ENCODE measurements around the gene STRA8. TPM values are rescaled to one million over a fixed set of nuclear protein-coding genes. Genes with fewer than 3 reads are reported as not detected.

The STRA8 gene
- polyA plus RNA-seq, 1 donor (not counting 4 experiments of a cell fraction or from before 2014, with no cell fraction given), result not detected

DNA sequence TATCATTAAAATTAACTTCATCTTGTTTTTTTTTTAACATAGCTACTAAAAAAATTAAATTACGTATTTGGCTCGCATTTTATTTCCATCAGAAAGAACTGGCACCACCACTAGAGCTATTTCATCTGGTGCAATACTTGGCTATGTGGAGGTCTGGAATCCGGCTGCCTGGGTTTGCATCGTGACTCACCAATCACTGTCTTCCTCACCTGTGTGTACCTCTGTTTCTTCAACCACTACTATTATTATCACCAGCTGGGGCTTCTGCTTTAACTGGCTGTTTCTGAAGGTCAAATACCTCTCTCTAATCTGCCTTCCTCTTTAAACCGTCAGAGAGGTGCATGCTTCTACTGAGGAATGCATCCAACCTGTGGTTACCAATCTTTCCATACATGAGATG lies 28.8 kb upstream of the STRA8 start:
- TF ChIP-seq, protein P1, sequence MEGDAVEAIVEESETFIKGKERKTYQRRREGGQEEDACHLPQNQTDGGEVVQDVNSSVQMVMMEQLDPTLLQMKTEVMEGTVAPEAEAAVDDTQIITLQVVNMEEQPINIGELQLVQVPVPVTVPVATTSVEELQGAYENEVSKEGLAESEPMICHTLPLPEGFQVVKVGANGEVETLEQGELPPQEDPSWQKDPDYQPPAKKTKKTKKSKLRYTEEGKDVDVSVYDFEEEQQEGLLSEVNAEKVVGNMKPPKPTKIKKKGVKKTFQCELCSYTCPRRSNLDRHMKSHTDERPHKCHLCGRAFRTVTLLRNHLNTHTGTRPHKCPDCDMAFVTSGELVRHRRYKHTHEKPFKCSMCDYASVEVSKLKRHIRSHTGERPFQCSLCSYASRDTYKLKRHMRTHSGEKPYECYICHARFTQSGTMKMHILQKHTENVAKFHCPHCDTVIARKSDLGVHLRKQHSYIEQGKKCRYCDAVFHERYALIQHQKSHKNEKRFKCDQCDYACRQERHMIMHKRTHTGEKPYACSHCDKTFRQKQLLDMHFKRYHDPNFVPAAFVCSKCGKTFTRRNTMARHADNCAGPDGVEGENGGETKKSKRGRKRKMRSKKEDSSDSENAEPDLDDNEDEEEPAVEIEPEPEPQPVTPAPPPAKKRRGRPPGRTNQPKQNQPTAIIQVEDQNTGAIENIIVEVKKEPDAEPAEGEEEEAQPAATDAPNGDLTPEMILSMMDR (optimal IDR thresholded peaks at IDR 0.05 in 1 of 3, IDR thresholded peaks at IDR 0.05 in 1 of 3, conservative IDR thresholded peaks at IDR 0.05 in 1 of 3; ENCODE audit: extremely low read depth in 1 of 3, insufficient read depth in 2 of 3, low read length in 3 of 3), result no peak
- TF ChIP-seq EZH2 (IDR thresholded peaks at IDR 0.05; ENCODE audit: low read length), result no peak

DNA sequence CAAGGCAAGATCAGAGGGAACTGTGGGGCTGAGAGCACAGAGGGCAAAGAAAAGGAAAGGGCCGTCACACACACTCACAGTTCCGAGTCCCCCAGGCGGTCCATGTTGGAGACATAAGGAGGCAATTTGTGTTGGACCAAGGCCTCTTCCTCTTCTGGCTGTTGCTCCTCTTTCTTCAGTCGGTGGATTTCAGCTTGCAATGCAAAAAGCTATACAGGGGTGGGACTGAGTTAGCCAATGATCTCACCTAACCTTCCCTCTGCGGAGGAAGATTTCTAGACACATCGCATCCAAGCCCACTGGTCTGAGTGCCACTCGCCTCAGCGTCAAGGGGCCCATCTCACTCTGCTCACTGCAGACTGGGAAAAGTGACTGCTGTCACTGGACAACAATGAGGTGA lies 27.8 kb upstream of the STRA8 start:
- peaks cover 32% of the 10 kb centered on the region for H3K4me1 ChIP-seq (ENCODE audit: control insufficient read depth, extremely low read depth, insufficient read depth, low read length)
- peaks cover 9 to 23% of the 10 kb centered on the region in 2 experiments for H3K36me3 ChIP-seq (ENCODE audit: control insufficient read depth in 2 of 2, extremely low read depth in 1 of 2, insufficient read depth in 2 of 2, low read length in 2 of 2)
- H4K20me1 ChIP-seq (ENCODE audit: control insufficient read depth, extremely low read depth, insufficient read depth, low read length), result no peaks in the 10 kb centered on the region
- dilution Hi-C loops (cut with MboI; ENCODE audit: extremely low pct_ligation_motif_present, low sequenced_read_pairs), result no loop called here
- no peak for FAIRE-seq
- H3K79me2 ChIP-seq (ENCODE audit: control insufficient read depth, insufficient read depth, low read length), result peaks cover 38% of the 10 kb centered on the region
- H3K4me2 ChIP-seq (ENCODE audit: control insufficient read depth, extremely low read depth, insufficient read depth, low read depth, low read length), result no peak overlapping the region
- H2AFZ ChIP-seq (ENCODE audit: control insufficient read depth, low read length), result no peak overlapping the region
- no peaks in the 10 kb centered on the region for H3K9me1 ChIP-seq (ENCODE audit: control insufficient read depth, extremely low read depth, insufficient read depth, low read length)
- H3K4me3 ChIP-seq (ENCODE audit: control insufficient read depth in 2 of 3, extremely low read depth in 1 of 3, insufficient read depth in 2 of 3, low read depth in 1 of 3, low read length in 3 of 3), result no peak overlapping the region
- H3K27ac ChIP-seq (ENCODE audit: control insufficient read depth, insufficient read depth, low read length), result no peak overlapping the region
- no peak overlapping the region for H3K9ac ChIP-seq (ENCODE audit: control insufficient read depth, extremely low read depth, insufficient read depth, low read length)
- TF ChIP-seq, protein P1 (optimal IDR thresholded peaks at IDR 0.05 in 1 of 3, IDR thresholded peaks at IDR 0.05 in 1 of 3, conservative IDR thresholded peaks at IDR 0.05 in 1 of 3; ENCODE audit: extremely low read depth in 1 of 3, insufficient read depth in 2 of 3, low read length in 3 of 3), result no peak
- no peak for TF ChIP-seq EZH2 (IDR thresholded peaks at IDR 0.05; ENCODE audit: low read length)
- H3K9me3 ChIP-seq (ENCODE audit: control insufficient read depth, low read depth, low read length), result no peaks in the 10 kb centered on the region
- H3K27me3 ChIP-seq (ENCODE audit: control insufficient read depth, extremely low read depth, insufficient read depth, low read length), result no peaks in the 10 kb centered on the region
- DNase-seq (ENCODE audit: low read depth, low spot score), result no peak

More for the DNA sequence above, 28.8 kb upstream of the STRA8 start:
- Histone ChIP-seq H3K4me1 (ENCODE audit: control insufficient read depth, extremely low read depth, insufficient read depth, low read length) (peaks cover 34% of the 10 kb centered on the region), H3K9ac (ENCODE audit: control insufficient read depth, extremely low read depth, insufficient read depth, low read length) (no peak overlapping the region), H3K79me2 (ENCODE audit: control insufficient read depth, insufficient read depth, low read length) (peaks cover 31% of the 10 kb centered on the region), H3K4me2 (ENCODE audit: control insufficient read depth, extremely low read depth, insufficient read depth, low read depth, low read length) (no peak overlapping the region), H3K9me3 (ENCODE audit: control insufficient read depth, low read depth, low read length) (no peaks in the 10 kb centered on the region), H4K20me1 (ENCODE audit: control insufficient read depth, extremely low read depth, insufficient read depth, low read length) (no peaks in the 10 kb centered on the region), H3K36me3 (ENCODE audit: control insufficient read depth in 2 of 2, extremely low read depth in 1 of 2, insufficient read depth in 2 of 2, low read length in 2 of 2) (peaks cover 11 to 23% of the 10 kb centered on the region in 2 experiments), H3K9me1 (ENCODE audit: control insufficient read depth, extremely low read depth, insufficient read depth, low read length) (no peaks in the 10 kb centered on the region), H3K4me3 (ENCODE audit: control insufficient read depth in 2 of 3, extremely low read depth in 1 of 3, insufficient read depth in 2 of 3, low read depth in 1 of 3, low read length in 3 of 3) (no peak overlapping the region), H3K27ac (ENCODE audit: control insufficient read depth, insufficient read depth, low read length) (no peak overlapping the region), H2AFZ (ENCODE audit: control insufficient read depth, low read length) (no peak overlapping the region), H3K27me3 (ENCODE audit: control insufficient read depth, extremely low read depth, insufficient read depth, low read length) (no peaks in the 10 kb centered on the region)
- dilution Hi-C loops (cut with MboI; ENCODE audit: extremely low pct_ligation_motif_present, low sequenced_read_pairs), result no loop called here
- no peak for DNase-seq (ENCODE audit: low read depth, low spot score)
- FAIRE-seq, result peak; percentile 9
